Nephron (organoid): ENCODE data around the gene ROBO2.
A peak's percentile ranks its signal among the peaks of the same experiment; 100 is the strongest.

Experiments
- H3K27ac Mint-ChIP-seq, 3 experiments: 2 replicates each; pipeline ENCODE4 v1.8.0; 2020; ENCODE audit warnings: mixed read lengths in 3 of 3, mild to moderate bottlenecking in 2 of 3, moderate library complexity in 1 of 3
- H3K27me3 Mint-ChIP-seq: 2 replicates; pipeline ENCODE4 v1.8.0; 2021; ENCODE audit warnings: low read depth, mild to moderate bottlenecking, moderate library complexity, mixed read lengths
- H3K36me3 Mint-ChIP-seq: 2 replicates; pipeline ENCODE4 v1.8.0; 2020; ENCODE audit warnings: low read depth, mixed read lengths
- H3K4me1 Mint-ChIP-seq: 2 replicates; pipeline ENCODE4 v1.8.0; 2020; ENCODE audit warnings: mixed read lengths
- H3K4me3 Mint-ChIP-seq, 3 experiments: 2 replicates each; pipeline ENCODE4 v1.8.0; 2020; ENCODE audit warnings: mild to moderate bottlenecking in 3 of 3, mixed read lengths in 3 of 3, moderate library complexity in 2 of 3
- H3K9me3 Mint-ChIP-seq: 2 replicates; pipeline ENCODE4 v1.8.0; 2020; ENCODE audit warnings: mixed read lengths
- CTCF ChIP-seq, 3 experiments: fragments of 200-600 bp; sonication (generic); IDR thresholded peaks; one replicate each; pipeline ENCODE4 v1.5.0; 2021; ENCODE audit warnings: antibody characterized with exemption in 3 of 3; ENCODE audit not compliant: unreplicated experiment in 3 of 3

Gene ROBO2

DNA sequence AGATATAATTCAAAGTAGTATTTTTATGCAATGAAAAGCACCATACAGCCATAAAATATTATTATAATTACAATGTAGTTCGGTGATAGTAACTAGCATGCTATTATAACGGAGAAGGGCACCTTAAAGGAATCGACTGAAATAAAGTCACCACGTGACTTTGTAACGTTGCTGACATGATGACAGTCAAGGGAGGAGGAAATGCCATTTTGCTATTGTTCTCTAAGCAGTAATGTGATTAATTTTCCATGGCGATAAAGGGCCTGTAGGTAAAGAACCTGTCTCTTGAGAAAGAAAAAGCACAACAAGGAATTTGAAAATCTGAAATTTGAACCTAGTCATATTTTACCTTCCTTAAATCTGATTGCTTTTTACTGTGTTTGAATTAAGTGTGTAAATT is 526.2 kb downstream of the ROBO2 start:
- Mint-ChIP-seq H3K27me3 (no peaks in the 10 kb centered on the region), H3K36me3 (peaks cover 53% of the 10 kb centered on the region), H3K27ac (no peak overlapping the region), H3K4me3 (no peak overlapping the region), H3K9me3 (peaks cover 7% of the 10 kb centered on the region), H3K4me1 (no peaks in the 10 kb centered on the region)
- TF ChIP-seq CTCF (IDR thresholded peaks at IDR 0.05; ENCODE audit: unreplicated experiment in 3 of 3), result no peak

- Mint-ChIP-seq H3K4me3 (no peak overlapping the region), H3K36me3 (peaks cover 61% of the 10 kb centered on the region), H3K27ac (peak overlapping the region; percentile 38 to 89 (median 65)), H3K27me3 (no peaks in the 10 kb centered on the region), H3K9me3 (peaks cover 7% of the 10 kb centered on the region), H3K4me1 (peaks cover 8% of the 10 kb centered on the region)
- no peak for TF ChIP-seq CTCF (IDR thresholded peaks at IDR 0.05; ENCODE audit: unreplicated experiment in 3 of 3)
These were observed 532.2 kb downstream of the ROBO2 start for GRCh38 chr3:77571971-77572715.

DNA sequence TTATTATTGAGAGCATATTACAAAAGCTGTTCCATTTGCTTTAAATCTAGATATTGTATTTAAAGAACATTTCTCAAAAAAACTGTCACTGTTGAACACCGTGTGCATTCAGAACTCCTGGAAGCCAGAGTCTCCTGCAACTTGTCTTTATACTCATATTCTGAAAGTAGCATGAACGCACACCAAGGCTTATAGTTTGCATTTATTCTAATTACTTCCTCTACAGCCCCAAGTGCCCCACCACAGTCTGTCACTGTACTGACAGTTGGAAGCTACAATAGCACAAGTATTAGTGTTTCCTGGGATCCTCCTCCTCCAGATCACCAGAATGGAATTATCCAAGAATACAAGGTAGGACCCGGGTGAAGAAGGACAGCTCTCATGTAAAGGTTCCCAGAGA is 537.4 kb downstream of the ROBO2 start:
- peaks cover 53% of the 10 kb centered on the region for H3K36me3 Mint-ChIP-seq
- TF ChIP-seq CTCF (IDR thresholded peaks at IDR 0.05; ENCODE audit: unreplicated experiment in 3 of 3), result no peak
- H3K9me3 Mint-ChIP-seq, result no peaks in the 10 kb centered on the region
- no peak overlapping the region for H3K4me3 Mint-ChIP-seq
- no peak overlapping the region for H3K27ac Mint-ChIP-seq
- H3K27me3 Mint-ChIP-seq, result no peaks in the 10 kb centered on the region
- peaks cover 2% of the 10 kb centered on the region for H3K4me1 Mint-ChIP-seq

DNA sequence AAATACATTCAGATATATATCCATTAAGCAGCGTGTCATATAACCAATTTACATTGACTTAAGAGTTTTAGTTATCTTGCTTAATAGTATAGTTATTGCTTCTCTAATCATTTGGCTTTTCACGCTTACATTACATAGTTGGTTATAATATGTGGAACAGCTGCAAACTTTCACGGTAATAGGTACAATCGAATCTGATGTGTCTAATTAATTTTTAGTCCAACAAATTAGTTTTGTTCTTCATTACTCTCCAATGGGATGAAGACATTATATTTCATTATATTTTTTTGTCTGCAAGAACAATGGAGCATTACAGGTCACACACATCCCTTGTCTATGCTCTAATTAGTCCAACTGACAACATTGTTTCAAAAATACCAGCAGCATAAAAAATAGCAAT is 546.3 kb downstream of the ROBO2 start:
- H3K27me3 Mint-ChIP-seq, result no peaks in the 10 kb centered on the region
- TF ChIP-seq CTCF (IDR thresholded peaks at IDR 0.05; ENCODE audit: unreplicated experiment in 3 of 3), result no peak
- no peaks in the 10 kb centered on the region for H3K4me1 Mint-ChIP-seq
- H3K4me3 Mint-ChIP-seq, result no peak overlapping the region
- H3K27ac Mint-ChIP-seq, result no peak overlapping the region
- peaks cover 33% of the 10 kb centered on the region for H3K36me3 Mint-ChIP-seq
- H3K9me3 Mint-ChIP-seq, result no peaks in the 10 kb centered on the region

GRCh38 chr3:77588863-77589262 is 549.0 kb downstream of the ROBO2 start:
- Mint-ChIP-seq H3K4me3 (no peak overlapping the region), H3K9me3 (no peaks in the 10 kb centered on the region), H3K4me1 (no peaks in the 10 kb centered on the region), H3K36me3 (peaks cover 19% of the 10 kb centered on the region), H3K27me3 (no peaks in the 10 kb centered on the region), H3K27ac (peak overlapping the region in 1 of 3 experiments; percentile 50)
- no peak for TF ChIP-seq CTCF (IDR thresholded peaks at IDR 0.05; ENCODE audit: unreplicated experiment in 3 of 3)

DNA sequence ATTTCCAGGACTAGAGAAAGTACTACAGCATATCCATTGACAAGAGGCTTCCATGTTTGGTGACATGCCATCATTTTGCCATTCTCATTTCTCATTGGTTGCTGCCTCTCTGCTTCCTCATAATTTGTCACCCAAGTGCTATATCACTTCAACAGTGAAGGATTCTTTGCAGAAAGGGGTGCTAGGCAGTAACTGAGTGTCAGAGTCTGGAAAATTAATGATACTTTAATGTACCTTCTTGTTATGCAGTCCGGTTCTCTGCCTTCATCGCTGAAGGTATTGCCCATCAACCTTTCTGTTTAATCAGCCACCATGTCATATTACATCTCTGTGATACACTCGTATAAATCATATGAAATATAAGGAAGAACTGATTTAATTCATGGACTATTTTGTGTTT is 550.3 kb downstream of the ROBO2 start:
- TF ChIP-seq CTCF (IDR thresholded peaks at IDR 0.05; ENCODE audit: unreplicated experiment in 3 of 3), result no peak
- peaks cover 20% of the 10 kb centered on the region for H3K36me3 Mint-ChIP-seq
- no peak overlapping the region for H3K4me3 Mint-ChIP-seq
- no peak overlapping the region for H3K27ac Mint-ChIP-seq
- H3K9me3 Mint-ChIP-seq, result no peaks in the 10 kb centered on the region
- H3K27me3 Mint-ChIP-seq, result no peaks in the 10 kb centered on the region
- H3K4me1 Mint-ChIP-seq, result no peaks in the 10 kb centered on the region
